Neutrophil (primary cell): ENCODE data around the gene IDH3G.

Experiments used
- H3K27ac ChIP-seq: fragments of 200-600 bp; sonication (generic); 2 replicates; pipeline ENCODE4 v1.5.1; 2016; ENCODE audit warnings: mild to moderate bottlenecking, moderate library complexity
- H3K27me3 ChIP-seq: fragments of 200-600 bp; sonication (generic); 2 replicates; pipeline ENCODE4 v1.6.0; 2016; ENCODE audit warnings: mild to moderate bottlenecking
- H3K36me3 ChIP-seq: fragments of 200-600 bp; sonication (generic); 2 replicates; pipeline ENCODE4 v1.5.1; 2017
- H3K4me1 ChIP-seq, 2 experiments: fragments of 200-600 bp in 1 of 2; sonication (generic) in 1 of 2; 1 replicate in 1 of 2; 2 replicates in 1 of 2; pipeline versions ENCODE4 v1.5.1 to v1.6.1; 2013 to 2016; ENCODE audit warnings: low read depth in 1 of 2, low read length in 1 of 2, mild to moderate bottlenecking in 1 of 2, moderate library complexity in 1 of 2; ENCODE audit not compliant: control insufficient read depth in 1 of 2, insufficient read depth in 1 of 2
- H3K4me3 ChIP-seq, 2 experiments: fragments of 200-600 bp in 1 of 2; sonication (generic) in 1 of 2; 1 replicate in 1 of 2; 2 replicates in 1 of 2; pipeline ENCODE4 v1.5.1; 2013 to 2016; ENCODE audit warnings: low read depth in 1 of 2, low read length in 1 of 2, mild to moderate bottlenecking in 1 of 2, moderate library complexity in 1 of 2
- H3K9me3 ChIP-seq: fragments of 200-600 bp; sonication (generic); 2 replicates; pipeline ENCODE4 v1.5.1; 2016
- CTCF ChIP-seq: fragments of 200-600 bp; sonication (generic); IDR thresholded peaks from 2 replicates; pipeline ENCODE4 v1.5.1; 2016; ENCODE audit warnings: antibody characterized with exemption

IDH3G gene

GRCh38 chrX:153779891-153780677 is 14.1 kb downstream of the IDH3G start:
- Histone ChIP-seq H3K4me3 (no peak overlapping the region), H3K36me3 (peaks cover 19% of the 10 kb centered on the region), H3K27me3 (peaks cover 36% of the 10 kb centered on the region), H3K9me3 (no peaks in the 10 kb centered on the region), H3K4me1 (no peaks in the 10 kb centered on the region), H3K27ac (no peak overlapping the region)
- no peak for TF ChIP-seq CTCF

- Histone ChIP-seq H3K4me1 (no peaks in the 10 kb centered on the region), H3K9me3 (no peaks in the 10 kb centered on the region), H3K36me3 (peaks cover 6% of the 10 kb centered on the region), H3K27me3 (peaks cover 36% of the 10 kb centered on the region), H3K4me3 (no peak overlapping the region), H3K27ac (no peak overlapping the region)
- TF ChIP-seq CTCF = no peak
Measured at GRCh38 chrX:153778684-153779101, 15.5 kb downstream of the IDH3G start.

- H3K27ac ChIP-seq = no peak overlapping the region
- peaks cover 6% of the 10 kb centered on the region for H3K36me3 ChIP-seq
- peaks cover 36% of the 10 kb centered on the region for H3K27me3 ChIP-seq
- TF ChIP-seq CTCF = no peak
- no peaks in the 10 kb centered on the region for H3K4me1 ChIP-seq
- no peak overlapping the region for H3K4me3 ChIP-seq
- no peaks in the 10 kb centered on the region for H3K9me3 ChIP-seq
Measured at GRCh38 chrX:153778181-153778580, 16.0 kb downstream of the IDH3G start.

- no peaks in the 10 kb centered on the region for H3K9me3 ChIP-seq
- peaks cover 36% of the 10 kb centered on the region for H3K27me3 ChIP-seq
- no peaks in the 10 kb centered on the region for H3K4me1 ChIP-seq
- TF ChIP-seq CTCF = no peak
- H3K27ac ChIP-seq = no peak overlapping the region
- no peak overlapping the region for H3K4me3 ChIP-seq
- peaks cover 1% of the 10 kb centered on the region for H3K36me3 ChIP-seq
Measured at GRCh38 chrX:153777261-153778090, 16.7 kb downstream of the IDH3G start.

GRCh38 chrX:153776611-153777045 is 17.5 kb downstream of the IDH3G start:
- Histone ChIP-seq H3K4me3 (no peak overlapping the region), H3K4me1 (no peaks in the 10 kb centered on the region), H3K27ac (no peak overlapping the region), H3K27me3 (peaks cover 31% of the 10 kb centered on the region), H3K36me3 (no peaks in the 10 kb centered on the region), H3K9me3 (no peaks in the 10 kb centered on the region)
- TF ChIP-seq CTCF = no peak
